PC-3 (cell line): ENCODE results near the gene FARP1. TPM values are rescaled to one million over a fixed set of nuclear protein-coding genes. Genes with fewer than 3 reads are reported as not detected.

Source experiments
- ATAC-seq: fragments of 200-7000 bp; cut with Tn5 transposase; 2 replicates; pipeline ENCODE4 v1.9.1; 2020; ENCODE audit warnings: mild to moderate bottlenecking, moderate library complexity
- BruUV-seq: library from RNA; stranded (reverse); fragments of 400-500 nt; replicated peaks from 2 replicates; lab custom pipeline; 2021; lab: Mats Ljungman, UMichigan
- CTCF ChIA-PET: fragments of 300-600 bp; sonication (Branson Sonifier 250); formaldehyde crosslinking; loops from one replicate; lab custom pipeline; 2022; ENCODE audit warnings: antibody characterized with exemption; lab: Charles Lee
- POLR2A ChIA-PET: fragments of 300-600 bp; sonication (Branson Sonifier 250); formaldehyde crosslinking; loops from one replicate; lab custom pipeline; 2022; ENCODE audit warnings: antibody characterized with exemption; ENCODE audit not compliant: unreplicated experiment; lab: Charles Lee
- DNase-seq: peaks from one replicate; pipeline ENCODE4 v3.0.0-alpha.2; 2015
- H2AFZ ChIP-seq: fragments of 300-600 bp; sonication (generic); 2 replicates; pipeline ENCODE4 v1.6.0; 2016; ENCODE audit warnings: antibody characterized with exemption, low read length
- H3F3A ChIP-seq: fragments of 300-600 bp; sonication (generic); one replicate; pipeline ENCODE4 v1.6.0; 2017; ENCODE audit warnings: antibody characterized with exemption, low read length, control low read depth, mild to moderate bottlenecking; ENCODE audit not compliant: unreplicated experiment
- H3K27ac ChIP-seq: fragments of 300-600 bp; sonication (generic); 2 replicates; pipeline ENCODE4 v1.5.1; 2016; ENCODE audit warnings: mild to moderate bottlenecking, low read length
- H3K27me3 ChIP-seq: fragments of 300-600 bp; sonication (generic); 2 replicates; pipeline ENCODE4 v1.6.1; 2016; ENCODE audit warnings: low read length, mixed read lengths
- H3K36me3 ChIP-seq: fragments of 300-600 bp; sonication (generic); 2 replicates; pipeline ENCODE4 v1.6.1; 2016; ENCODE audit warnings: low read depth, mixed run types, low read length, mixed read lengths
- H3K4me1 ChIP-seq: fragments of 300-600 bp; sonication (generic); 2 replicates; pipeline ENCODE4 v1.5.1; 2016; ENCODE audit warnings: low read length; ENCODE audit not compliant: insufficient read depth
- H3K4me2 ChIP-seq: fragments of 300-600 bp; sonication (generic); 2 replicates; pipeline ENCODE4 v1.6.0; 2016; ENCODE audit warnings: low read length
- H3K4me3 ChIP-seq: fragments of 300-600 bp; sonication (generic); 2 replicates; pipeline ENCODE4 v1.5.1; 2016; ENCODE audit warnings: mild to moderate bottlenecking, low read length, mixed read lengths
- H3K79me2 ChIP-seq: fragments of 300-600 bp; sonication (generic); 2 replicates; pipeline ENCODE4 v1.6.1; 2017; ENCODE audit warnings: low read length, mixed read lengths
- H3K9ac ChIP-seq: fragments of 300-600 bp; sonication (generic); 2 replicates; pipeline ENCODE4 v1.6.0; 2016; ENCODE audit warnings: mild to moderate bottlenecking, low read length
- H3K9me2 ChIP-seq: fragments of 300-600 bp; sonication (generic); replicated peaks from 2 replicates; pipeline ENCODE4 v1.6.1; 2016; ENCODE audit warnings: mixed run types, low read length, mixed read lengths
- H3K9me3 ChIP-seq: fragments of 300-600 bp; sonication (generic); 2 replicates; pipeline ENCODE4 v1.6.1; 2016; ENCODE audit warnings: low read length, mixed read lengths
- H4K20me1 ChIP-seq: fragments of 300-600 bp; sonication (generic); 2 replicates; pipeline ENCODE4 v1.6.1; 2016; ENCODE audit warnings: low read length, mixed read lengths
- CTCF ChIP-seq: fragments of 300-600 bp; sonication (generic); conservative IDR thresholded peaks from 2 replicates; pipeline ENCODE4 v1.5.1; 2017; ENCODE audit warnings: antibody characterized with exemption, low read depth, mild to moderate bottlenecking, low read length
- EZH2 ChIP-seq: fragments of 300-600 bp; sonication (generic); IDR thresholded peaks from one replicate; pipeline ENCODE4 v1.6.1; 2017; ENCODE audit warnings: antibody characterized with exemption, mild to moderate bottlenecking, low read length; ENCODE audit not compliant: unreplicated experiment
- EZH2phosphoT487 ChIP-seq: fragments of 300-600 bp; sonication (generic); IDR thresholded peaks from 2 replicates; pipeline ENCODE4 v1.6.1; 2018; ENCODE audit warnings: mild to moderate bottlenecking, antibody characterized with exemption, low read length, borderline replicate concordance
- intact Hi-C: fragments of 100-400 bp; cut with micrococcal nuclease; formaldehyde crosslinking; loops from 2 replicates; pipeline ENCODE4 v1.9.0; 2023
- total RNA-seq: library from RNA; depleted of rRNA; stranded (reverse); fragments of >200 nt; gene quantifications from 2 replicates; pipeline ENCODE4 v1.2.3, GENCODE V29; 2014

FARP1 gene
- total RNA-seq, 1 experiment from 2014 or later = 18.2 TPM

- no peaks in the 10 kb centered on the region for H3K9me3 ChIP-seq
- peak overlapping the region; percentile 99 for H3K27ac ChIP-seq
- H3K4me1 ChIP-seq = peaks cover 37% of the 10 kb centered on the region
- no peak for ATAC-seq
- H2AFZ ChIP-seq = no peak overlapping the region
- H3K79me2 ChIP-seq = peaks cover 86% of the 10 kb centered on the region
- peak overlapping the region; percentile 87 for H3K9ac ChIP-seq
- H3K27me3 ChIP-seq = no peaks in the 10 kb centered on the region
- BruUV-seq = TSS peak; percentile 83
- no peaks in the 10 kb centered on the region for H4K20me1 ChIP-seq
- intact Hi-C loops = loop anchor here (2.0 to 10.0 kb wide), 3 partner anchors 23 to 169 kb away; no protein-coding TSS in a partner anchor
- TF ChIP-seq CTCF (no peak), EZH2 (no peak), EZH2phosphoT487 (no peak)
- ChIA-PET POLR2A (interaction anchor here (0.6 to 1.9 kb wide), 5 partner anchors 14 to 92 kb away, joined by 3 to 14 read pairs (median 8); partner anchors contain the start of gene STK24), CTCF (no interaction called here)
- DNase-seq = no peak
- H3K4me3 ChIP-seq = peak overlapping the region; percentile 38
- peaks cover 7% of the 10 kb centered on the region; the same call in 1 of the 2 replicates for H3K36me3 ChIP-seq
- H3K4me2 ChIP-seq = peak overlapping the region; percentile 83
- H3F3A ChIP-seq = peaks cover 5% of the 10 kb centered on the region
- no peaks in the 10 kb centered on the region for H3K9me2 ChIP-seq
Measured at GRCh38 chr13:98485561-98485960, 342.7 kb downstream of the FARP1 start.

- Histone ChIP-seq H3K4me1 (peaks cover 37% of the 10 kb centered on the region), H3K9me3 (no peaks in the 10 kb centered on the region)
Measured at GRCh38 chr13:98486412-98486811, 343.5 kb downstream of the FARP1 start.

More at GRCh38 chr13:98486412-98486811, 343.5 kb downstream of the FARP1 start:
- ChIA-PET CTCF (no interaction called here), POLR2A (no interaction called here)
- BruUV-seq = no TSS peak
- no peak for ATAC-seq
- Histone ChIP-seq H3K36me3 (peaks cover 5% of the 10 kb centered on the region; the same call in 1 of the 2 replicates), H3K4me3 (no peak overlapping the region), H3K79me2 (peaks cover 87% of the 10 kb centered on the region), H3F3A (peaks cover 5% of the 10 kb centered on the region), H3K9ac (no peak overlapping the region), H4K20me1 (no peaks in the 10 kb centered on the region), H3K27me3 (no peaks in the 10 kb centered on the region), H3K4me2 (no peak overlapping the region), H3K9me2 (no peaks in the 10 kb centered on the region), H3K27ac (peak overlapping the region; percentile 99), H2AFZ (no peak overlapping the region)
- intact Hi-C loops = loop anchor here (10.0 kb wide), 1 partner anchor 168 kb away; no protein-coding TSS in a partner anchor
- DNase-seq = no peak
- no peak for TF ChIP-seq EZH2
- no peak for TF ChIP-seq CTCF
- no peak for TF ChIP-seq EZH2phosphoT487
